Prostate gland (tissue), 2 donors: ENCODE data around the gene GSG1L. TPM values are rescaled to one million over a fixed set of nuclear protein-coding genes. Genes with fewer than 3 reads are reported as not detected.

ENCODE experiments used
- DNase-seq: peaks from one replicate; pipeline ENCODE4 v3.0.0-alpha.2; 2019; ENCODE audit warnings: low spot score
- H3K27ac ChIP-seq, 2 donors: fragments of 200-600 bp; sonication (generic); 2 replicates each; pipeline ENCODE4 v1.5.1; 2017 to 2019
- H3K27me3 ChIP-seq: fragments of 200-600 bp; sonication (generic); replicated peaks from 2 replicates; pipeline ENCODE4 v1.5.1; 2019; ENCODE audit not compliant: insufficient read depth
- H3K36me3 ChIP-seq, 2 donors: fragments of 200-600 bp; sonication (generic); 1 replicate in 1 of 2; 2 replicates in 1 of 2; pipeline versions ENCODE4 v1.5.1 to v1.8.1; 2017 to 2019
- H3K4me1 ChIP-seq: fragments of 200-600 bp; sonication (generic); replicated peaks from 2 replicates; pipeline ENCODE4 v1.5.1; 2019
- H3K4me3 ChIP-seq, 2 donors: fragments of 200-600 bp; sonication (generic); 2 replicates each; pipeline ENCODE4 v1.5.1; 2017 to 2019
- H3K9me3 ChIP-seq: fragments of 200-600 bp; sonication (generic); 2 replicates; pipeline ENCODE4 v1.5.1; 2017
- CTCF ChIP-seq, 4 experiments: fragments of 200-600 bp in 2 of 4; fragments of 450-650 bp in 2 of 4; sonication (generic) in 2 of 4; IDR thresholded peaks; 1 replicate in 3 of 4; 2 replicates in 1 of 4; pipeline ENCODE4 v1.5.1; 2016 to 2019; ENCODE audit warnings: antibody characterized with exemption in 4 of 4, mild to moderate bottlenecking in 2 of 4, moderate library complexity in 2 of 4
- POLR2A ChIP-seq: fragments of 450-650 bp; IDR thresholded peaks from one replicate; pipeline ENCODE4 v1.6.1; 2016; ENCODE audit warnings: antibody characterized with exemption, mild to moderate bottlenecking
- POLR2AphosphoS5 ChIP-seq: sonication (generic); formaldehyde crosslinking; IDR thresholded peaks from one replicate; pipeline ENCODE4 v1.6.1; 2017; ENCODE audit warnings: antibody characterized with exemption
- WGBS: methylation state at CpG from one replicate; pipeline ENCODE4 v1.1.5; 2018; 5-methylcytosine and 5-hydroxymethylcytosine counted together
- intact Hi-C: fragments of 100-400 bp; cut with DNase I; formaldehyde crosslinking; loops from one replicate; pipeline ENCODE4 v1.14.2; 2022
- total RNA-seq, 2 donors: library from RNA; depleted of rRNA; stranded (reverse); fragments of >200 nt; gene quantifications; one replicate each; pipeline ENCODE4 v1.1.0, GENCODE V29; 2016

The GSG1L gene
- total RNA-seq, 2 donors from 2014 or later: 0.91 TPM; not detected in 1

DNA sequence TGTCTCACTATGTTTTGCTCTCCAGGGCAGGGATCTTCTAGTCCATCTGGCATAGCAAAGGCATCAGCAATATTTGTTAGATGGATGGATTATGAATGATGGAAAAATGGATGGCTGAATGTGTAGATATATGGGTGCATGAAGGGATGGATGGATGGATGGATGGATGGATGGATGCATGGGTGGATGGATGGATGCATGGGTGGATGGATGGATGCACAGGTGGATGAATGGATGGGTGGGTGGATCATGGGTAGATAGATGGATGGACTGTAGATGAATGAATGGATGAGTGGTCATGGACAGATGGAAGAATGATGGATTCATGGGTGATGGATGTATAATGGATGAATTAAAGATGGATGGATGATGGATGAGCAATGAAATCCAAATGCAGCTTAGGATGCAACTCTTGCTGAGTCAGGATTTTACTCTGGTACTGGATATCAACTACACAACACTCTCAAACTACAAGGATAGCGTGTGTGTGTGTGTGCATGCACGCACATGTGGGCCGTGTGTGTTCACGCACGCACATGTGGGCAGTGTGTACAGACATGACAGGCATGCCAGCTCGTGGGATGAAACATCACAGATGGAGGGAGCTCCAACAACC, 34.0 kb downstream of the GSG1L start:
- Histone ChIP-seq H3K4me1 (no peaks in the 10 kb centered on the region), H3K27ac (no peak overlapping the region), H3K4me3 (no peak overlapping the region), H3K27me3 (no peaks in the 10 kb centered on the region), H3K36me3 (no peaks in the 10 kb centered on the region), H3K9me3 (no peaks in the 10 kb centered on the region)
- TF ChIP-seq POLR2A (no peak), POLR2AphosphoS5 (no peak), CTCF (IDR thresholded peaks at IDR 0.05) (no peak)
- no peak for DNase-seq
- intact Hi-C loops: no loop called here
- 83% methylated on average over 6 of the region's 6 CpGs for WGBS

DNA sequence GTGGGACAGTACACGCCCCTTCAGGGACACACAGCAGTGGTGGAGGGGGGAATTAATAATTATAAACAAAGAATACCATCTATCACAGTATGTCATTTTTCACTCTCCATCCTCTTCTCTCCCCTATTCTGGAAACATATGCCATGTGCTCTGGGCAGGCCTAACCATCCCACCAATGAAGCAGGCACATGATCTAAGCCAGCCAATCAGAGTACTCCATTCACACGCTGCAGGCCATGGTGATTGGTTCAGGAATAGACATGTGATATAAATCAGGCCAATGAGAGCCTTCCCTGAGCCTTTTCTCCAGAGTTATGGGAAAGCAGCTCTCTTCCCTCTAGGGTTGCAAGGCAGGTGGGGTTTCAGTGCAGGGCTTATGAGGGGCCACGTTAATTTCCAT, 36.5 kb downstream of the GSG1L start:
- Histone ChIP-seq H3K27me3 (no peaks in the 10 kb centered on the region), H3K36me3 (no peaks in the 10 kb centered on the region), H3K9me3 (no peaks in the 10 kb centered on the region), H3K4me3 (no peak overlapping the region), H3K27ac (no peak overlapping the region), H3K4me1 (no peaks in the 10 kb centered on the region)
- 89% methylated on average over 3 of the region's 3 CpGs for WGBS
- DNase-seq: no peak
- intact Hi-C loops: no loop called here
- no peak for TF ChIP-seq CTCF (IDR thresholded peaks at IDR 0.05)
- TF ChIP-seq POLR2AphosphoS5: no peak
- TF ChIP-seq POLR2A: no peak

- Histone ChIP-seq H3K4me1 (no peaks in the 10 kb centered on the region), H3K27ac (no peak overlapping the region), H3K36me3 (no peaks in the 10 kb centered on the region), H3K4me3 (no peak overlapping the region), H3K27me3 (no peaks in the 10 kb centered on the region), H3K9me3 (no peaks in the 10 kb centered on the region)
- TF ChIP-seq CTCF (IDR thresholded peaks at IDR 0.05) (no peak), POLR2A (no peak), POLR2AphosphoS5 (no peak)
- intact Hi-C loops: no loop called here
- no peak for DNase-seq
- WGBS: 92% methylated on average over 4 of the region's 4 CpGs
These were observed 37.9 kb downstream of the GSG1L start for GRCh38 chr16:28025631-28026030.

GRCh38 chr16:28019218-28019617, 44.3 kb downstream of the GSG1L start:
- H3K27me3 ChIP-seq: no peaks in the 10 kb centered on the region
- TF ChIP-seq POLR2AphosphoS5: no peak
- no peak for TF ChIP-seq POLR2A
- TF ChIP-seq CTCF (IDR thresholded peaks at IDR 0.05): no peak
- DNase-seq: no peak
- intact Hi-C loops: no loop called here
- 83% methylated on average over 5 of the region's 5 CpGs for WGBS
- H3K4me3 ChIP-seq: no peak overlapping the region
- no peaks in the 10 kb centered on the region for H3K4me1 ChIP-seq
- no peaks in the 10 kb centered on the region for H3K9me3 ChIP-seq
- H3K27ac ChIP-seq: no peak overlapping the region
- no peaks in the 10 kb centered on the region for H3K36me3 ChIP-seq

DNA sequence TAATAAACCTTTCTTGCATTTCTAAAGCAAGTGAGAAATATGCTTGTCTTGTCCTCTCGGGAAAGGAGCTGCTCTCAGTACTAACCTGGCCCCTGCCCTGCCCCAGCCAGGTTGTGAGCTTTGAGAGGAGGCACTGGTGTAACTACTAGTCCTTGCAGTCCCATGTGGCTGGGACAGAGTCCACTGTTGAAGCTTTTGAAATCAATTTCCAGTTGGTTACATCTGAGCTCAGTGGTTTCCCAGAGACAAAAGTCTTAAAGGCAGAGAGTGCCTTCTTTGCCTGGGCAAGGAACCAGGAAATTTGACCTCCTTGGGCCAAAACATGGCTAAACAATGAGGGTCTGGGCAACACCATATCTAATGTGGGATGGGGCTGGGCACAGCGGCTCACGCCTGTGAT, 48.7 kb downstream of the GSG1L start:
- TF ChIP-seq CTCF (IDR thresholded peaks at IDR 0.05) (no peak), POLR2A (no peak), POLR2AphosphoS5 (no peak)
- intact Hi-C loops: no loop called here
- Histone ChIP-seq H3K27ac (no peak overlapping the region), H3K36me3 (no peaks in the 10 kb centered on the region), H3K4me1 (no peaks in the 10 kb centered on the region), H3K27me3 (no peaks in the 10 kb centered on the region), H3K4me3 (no peak overlapping the region), H3K9me3 (no peaks in the 10 kb centered on the region)
- DNase-seq: no peak
- WGBS: 70% methylated on average over 3 of the region's 3 CpGs
